ENCODE results near the gene SERINC2. TPM values are rescaled to one million over a fixed set of nuclear protein-coding genes. Genes with fewer than 3 reads are reported as not detected.

SERINC2 gene
- total RNA-seq: 1.4 TPM

DNA sequence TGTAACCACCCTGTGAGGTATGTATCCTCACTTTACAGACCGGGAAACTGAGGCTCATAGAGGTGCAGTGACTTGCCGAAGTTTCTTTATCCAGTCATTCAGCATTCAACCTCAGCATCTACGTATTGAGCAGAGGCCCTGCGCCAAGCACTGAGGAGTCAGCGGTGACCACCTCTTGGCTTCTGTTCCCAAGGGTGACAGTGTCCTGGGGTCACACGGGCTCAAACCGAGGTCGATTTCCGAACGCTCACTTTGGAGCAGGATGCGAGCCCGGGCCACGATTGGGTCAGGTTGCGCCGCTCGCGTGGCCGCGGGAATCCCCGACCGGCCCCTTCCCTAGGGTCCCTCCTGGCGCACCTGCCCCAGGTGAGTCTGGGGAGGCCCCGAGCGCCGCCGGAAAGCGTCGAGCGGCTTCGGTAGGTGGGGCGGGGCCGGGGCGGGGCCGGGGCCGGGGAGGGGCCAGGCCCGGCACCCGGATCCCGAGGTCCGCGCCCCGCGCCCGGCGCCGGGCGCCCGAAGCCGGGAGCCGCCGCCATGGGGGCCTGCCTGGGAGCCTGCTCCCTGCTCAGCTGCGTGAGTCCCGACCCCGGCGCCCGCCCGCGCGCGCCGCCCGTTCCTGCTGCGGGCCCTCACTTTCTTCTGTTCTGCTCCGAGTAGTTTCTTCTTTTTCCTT, at the start of gene SERINC2:
Gene SERINC2, plus strand, starts transcription at position 482 of the 673 bp plus-strand sequence. Its CDS starts 53 bp downstream, at position 535.
- ATAC-seq (no peak), DNase-seq (ENCODE audit: low spot score) (no peak)
- intact Hi-C loops (cut with DNase I): no loop called here

DNA sequence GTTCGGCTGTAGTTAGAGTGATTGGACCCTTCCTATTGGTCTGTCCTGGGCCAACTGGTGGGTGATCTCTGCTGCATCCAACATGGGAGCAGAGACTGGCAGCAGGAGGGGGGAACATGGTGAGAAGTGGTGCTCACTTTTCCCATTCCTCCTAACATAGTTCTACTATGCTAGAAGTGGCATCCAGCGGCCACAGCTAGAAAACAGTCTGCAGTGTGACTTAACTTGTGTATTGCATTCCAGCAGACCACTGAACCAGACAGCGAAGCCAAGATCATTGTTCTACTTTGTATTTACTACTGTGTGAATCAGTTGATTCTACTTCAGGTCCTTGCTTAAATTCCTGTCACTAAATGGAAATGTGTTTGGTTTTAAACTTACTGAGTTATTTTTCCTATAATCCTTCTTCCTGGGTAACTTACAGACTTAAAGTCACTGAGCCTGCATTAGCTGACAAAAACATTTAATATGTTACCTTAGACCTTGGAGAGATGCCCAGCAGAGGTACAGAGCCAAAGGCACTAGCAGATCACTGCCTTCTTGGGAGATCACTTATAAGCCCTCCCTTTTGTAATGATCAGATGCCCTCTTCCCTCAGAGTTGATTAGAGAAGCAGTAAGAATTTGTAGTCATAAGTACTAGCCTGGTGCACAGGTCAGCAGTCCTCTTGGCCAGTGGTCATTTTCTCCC, 48.3 kb upstream of the SERINC2 start:
- ATAC-seq (no peak), DNase-seq (ENCODE audit: low spot score) (no peak)
- intact Hi-C loops (cut with DNase I): no loop called here

DNA sequence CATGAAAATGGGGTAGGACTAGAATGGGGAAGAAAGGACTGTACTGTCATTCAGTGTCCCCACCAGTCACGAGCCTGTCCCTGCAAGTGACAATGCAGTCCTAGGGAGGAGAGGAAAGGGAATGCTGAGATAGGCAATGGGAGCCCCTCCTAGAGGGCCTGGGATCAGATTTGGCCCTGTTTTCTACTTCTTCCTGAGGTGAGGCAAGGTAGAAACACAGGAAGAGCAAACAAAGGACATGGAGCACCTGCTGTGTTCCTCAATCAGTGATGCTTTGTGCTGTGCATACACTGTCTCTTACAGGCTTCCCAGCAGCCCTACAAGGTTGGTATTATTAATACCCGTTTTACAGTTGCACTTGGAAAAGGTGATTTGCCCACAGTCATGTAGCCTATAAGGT, 46.2 kb upstream of the SERINC2 start:
- DNase-seq (ENCODE audit: low spot score): no peak
- no peak for ATAC-seq
- intact Hi-C loops (cut with DNase I): no loop called here

DNA sequence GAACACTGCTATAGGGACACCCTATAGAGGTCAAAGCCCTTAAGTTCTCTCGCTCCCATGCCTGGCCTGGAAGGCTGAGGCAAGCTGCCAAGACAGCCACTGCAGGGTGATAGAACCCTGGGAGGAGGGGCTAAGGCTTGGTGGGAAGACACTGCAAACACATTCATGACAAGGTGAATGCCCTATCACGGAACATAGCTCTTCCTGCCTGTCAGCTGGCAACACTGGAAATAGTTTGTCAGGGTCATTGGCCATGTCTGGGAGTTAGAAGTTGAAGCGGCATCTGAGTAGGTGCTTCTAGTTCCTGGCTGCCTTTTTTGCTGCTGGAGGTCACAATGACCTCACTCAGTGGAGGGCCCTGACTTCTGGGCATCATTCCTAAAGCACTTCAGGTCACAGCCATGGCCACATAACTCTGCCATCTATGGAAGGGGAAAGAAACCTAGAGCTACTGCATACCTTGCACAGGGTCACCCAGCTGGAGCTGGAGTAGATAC, 44.4 kb upstream of the SERINC2 start:
- DNase-seq (ENCODE audit: low spot score): no peak
- intact Hi-C loops (cut with DNase I): no loop called here
- ATAC-seq: no peak

DNA sequence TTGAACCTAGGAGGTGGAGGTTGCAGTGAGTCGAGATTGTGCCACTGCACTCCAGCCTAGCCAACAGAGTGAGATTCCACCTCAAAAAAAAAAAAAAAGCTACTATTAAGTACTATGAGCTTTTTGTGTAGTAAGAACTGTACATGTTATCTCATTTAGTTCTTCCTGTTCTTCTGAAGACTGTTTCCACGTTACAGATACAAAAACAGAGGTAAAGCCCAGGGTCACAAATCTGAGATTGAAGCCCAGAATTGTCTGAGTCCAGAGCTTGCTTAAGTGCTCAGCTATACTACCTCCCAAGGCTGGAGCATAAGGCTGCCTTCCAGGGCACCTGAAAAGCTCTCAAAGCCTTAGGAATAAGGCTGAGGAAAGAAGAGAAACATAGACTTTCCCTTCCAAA, 43.0 kb upstream of the SERINC2 start:
- intact Hi-C loops (cut with DNase I): no loop called here
- ATAC-seq: no peak
- no peak for DNase-seq (ENCODE audit: low spot score)

DNA sequence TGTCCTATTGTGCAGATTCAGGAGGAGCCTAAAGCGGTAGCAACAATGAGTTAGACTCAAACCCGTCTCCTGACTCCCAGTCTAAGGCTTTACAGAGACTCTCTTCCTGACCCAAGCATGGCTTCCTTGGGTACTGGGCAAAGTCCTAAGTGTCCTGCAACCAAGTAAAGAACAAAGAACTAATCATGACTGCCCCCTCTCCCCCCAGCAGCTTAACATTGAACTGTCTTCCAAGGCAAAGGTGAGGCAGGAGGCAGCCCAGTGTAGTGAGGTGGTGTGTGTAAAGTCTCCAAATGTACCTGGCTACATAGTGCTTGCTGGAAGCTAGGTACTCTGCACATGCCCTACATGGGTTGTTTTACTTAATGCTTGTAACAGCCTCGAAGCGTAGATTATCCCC, 42.4 kb upstream of the SERINC2 start:
- DNase-seq (ENCODE audit: low spot score) (no peak), ATAC-seq (no peak)

DNA sequence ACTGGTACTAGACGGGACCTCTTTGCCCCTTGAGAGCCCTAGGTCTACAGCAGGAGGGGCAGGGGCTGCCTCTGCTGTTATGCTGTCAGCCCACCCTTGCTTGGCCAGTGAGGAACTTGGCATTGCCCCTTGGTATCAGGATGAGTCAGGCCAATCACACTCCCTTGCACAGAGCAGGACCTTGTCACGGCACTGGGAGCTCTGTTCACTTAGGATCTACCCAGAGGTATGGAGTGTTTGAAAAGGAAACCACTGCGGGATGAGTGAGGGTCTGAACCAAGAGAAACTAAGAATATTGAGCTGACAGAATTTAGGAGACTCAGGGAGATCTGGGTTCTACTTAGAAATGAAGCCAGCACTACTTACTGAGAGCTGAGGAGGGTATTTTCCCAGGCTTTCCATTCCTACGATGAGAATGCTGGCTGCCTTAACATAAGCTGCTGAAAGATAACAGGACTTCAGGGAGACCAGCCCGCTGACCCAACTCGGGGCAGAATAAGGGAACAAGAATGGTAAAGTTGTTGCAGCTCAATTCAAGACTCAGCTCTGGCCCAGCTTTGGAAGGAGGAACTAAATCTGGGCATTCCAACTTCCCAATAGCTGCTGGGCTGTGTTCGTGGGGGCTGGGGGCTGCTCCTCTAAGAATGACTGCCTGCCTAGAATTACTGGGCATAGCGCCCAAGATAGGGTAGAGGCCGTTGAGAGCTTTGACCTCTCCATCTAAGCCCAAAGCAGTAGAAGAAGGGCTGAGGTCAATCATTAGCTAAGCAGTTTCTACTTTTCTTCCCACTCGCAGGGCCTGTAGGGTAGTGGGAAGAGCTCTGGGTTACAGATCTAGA, 41.7 kb upstream of the SERINC2 start:
- DNase-seq (ENCODE audit: low spot score) (no peak), ATAC-seq (no peak)
- intact Hi-C loops (cut with DNase I): no loop called here

More for the DNA sequence above, 42.4 kb upstream of the SERINC2 start:
- intact Hi-C loops (cut with DNase I): no loop called here

DNA sequence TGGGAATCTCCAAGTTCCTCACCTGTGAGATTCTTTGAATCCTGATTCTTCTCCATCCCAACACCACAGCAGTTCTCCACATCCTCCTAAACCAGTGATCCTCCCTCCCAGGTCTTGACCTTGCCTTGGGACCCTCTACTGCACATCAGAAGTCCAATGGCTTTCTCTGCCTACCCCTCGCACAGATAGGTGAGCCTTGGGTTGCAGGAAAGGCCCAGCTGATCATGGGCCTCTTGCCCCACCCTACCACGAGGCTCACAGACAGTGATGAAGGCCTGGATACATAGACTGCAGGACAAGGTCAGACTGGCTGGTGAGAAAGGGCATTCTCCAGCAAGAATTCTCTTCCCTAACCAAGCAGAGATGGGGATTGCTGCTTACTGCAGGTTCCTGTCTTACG, 41.0 kb upstream of the SERINC2 start:
- ATAC-seq: no peak

DNA sequence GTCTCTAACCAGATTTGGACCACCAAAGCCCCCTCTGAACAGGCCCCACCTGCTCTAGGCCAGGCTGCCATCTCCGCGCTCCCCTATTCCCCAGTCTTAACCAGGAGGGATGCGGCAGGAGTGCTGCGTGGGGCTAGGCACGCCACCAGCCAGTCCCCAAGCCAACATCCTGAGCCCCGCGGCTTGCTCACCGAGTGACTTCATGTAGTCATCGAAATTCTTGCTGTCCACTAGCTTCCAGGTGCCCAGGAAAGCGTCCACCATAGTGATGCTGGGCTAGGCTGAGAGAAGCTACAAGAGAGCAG, 40.3 kb upstream of the SERINC2 start:
- ATAC-seq (peak; percentile 13), DNase-seq (ENCODE audit: low spot score) (no peak)
- intact Hi-C loops (cut with DNase I): no loop called here

More for the DNA sequence above, 41.0 kb upstream of the SERINC2 start:
- no peak for DNase-seq (ENCODE audit: low spot score)
- intact Hi-C loops (cut with DNase I): no loop called here

DNA sequence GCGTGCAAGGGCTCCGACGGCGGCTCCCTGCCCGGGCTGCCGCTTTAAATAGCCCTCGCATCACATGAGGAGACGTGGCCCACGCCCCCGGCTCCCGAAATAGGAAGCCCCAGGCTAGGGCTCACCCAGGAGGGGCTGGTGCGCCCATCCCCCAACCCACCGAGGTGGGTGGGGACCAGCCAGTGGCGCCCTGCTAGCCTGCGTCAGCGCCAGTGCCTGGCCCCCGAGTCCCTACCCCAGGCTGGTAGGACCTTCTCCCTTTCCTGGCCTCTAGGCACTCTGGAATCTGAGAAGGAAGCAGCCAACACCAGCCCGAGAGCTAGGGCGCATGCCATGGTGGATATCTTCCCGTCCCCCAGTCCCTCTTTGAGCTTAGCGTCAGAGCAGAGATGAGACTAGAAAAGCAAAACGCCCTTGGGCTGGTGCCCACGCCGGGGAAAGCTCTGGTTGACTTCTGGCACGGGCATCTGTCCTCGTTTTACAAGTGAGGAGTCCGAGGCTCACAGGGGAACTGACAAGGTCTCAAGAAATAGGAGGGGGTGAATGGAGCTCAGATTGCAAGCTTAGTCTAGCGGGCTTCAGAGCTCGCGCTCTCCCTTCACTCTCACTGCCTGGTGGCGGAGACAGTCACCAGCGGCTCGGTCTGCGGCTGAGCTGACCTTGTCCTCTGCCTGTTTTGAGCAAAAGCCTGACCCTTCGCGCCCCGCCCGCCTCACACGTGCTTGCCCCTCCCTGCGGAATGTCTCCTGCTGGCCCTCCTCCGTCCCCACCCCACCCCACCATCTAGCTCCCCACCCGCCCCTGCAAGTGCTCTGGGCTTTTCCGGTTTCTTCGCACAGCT, 39.7 kb upstream of the SERINC2 start, which contains the start of gene FABP3:
Gene FABP3, minus strand, starts transcription at position 21 of the 841 bp plus-strand sequence. CDS start 62 bp downstream, outside the sequence.
- DNase-seq (ENCODE audit: low spot score) (peak; percentile 73), ATAC-seq (peak; percentile 87)
- intact Hi-C loops (cut with DNase I): no loop called here

DNA sequence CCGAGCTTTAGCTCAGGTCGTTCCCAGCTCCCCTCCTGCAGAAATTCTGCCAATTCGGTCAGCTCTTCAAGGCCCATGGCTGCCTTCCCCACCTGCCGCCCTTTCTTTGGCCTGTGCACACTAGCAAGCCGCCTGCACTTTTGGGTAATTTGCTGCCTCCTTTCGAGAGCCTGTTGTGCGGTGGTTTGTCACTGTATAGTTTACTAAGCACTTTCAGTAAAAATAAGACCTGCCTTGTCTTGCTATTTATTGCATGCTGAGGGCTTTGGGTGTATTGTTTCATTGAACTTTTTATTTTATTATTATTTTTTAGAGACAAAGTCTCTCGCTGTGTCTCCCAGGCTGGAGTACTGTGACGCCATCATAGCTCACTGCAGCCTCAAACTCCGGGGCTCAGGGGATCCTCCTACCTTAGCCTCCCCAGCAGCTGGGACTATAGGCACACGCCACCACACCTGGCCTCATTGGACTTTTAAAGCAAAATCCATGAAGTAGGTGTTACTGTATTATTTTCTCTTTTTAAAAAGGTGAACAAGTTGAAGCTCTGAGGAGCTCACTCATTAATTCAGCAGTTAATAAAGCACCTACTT, 39.0 kb upstream of the SERINC2 start:
- no peak for DNase-seq (ENCODE audit: low spot score)
- intact Hi-C loops (cut with DNase I): no loop called here
- ATAC-seq: no peak

DNA sequence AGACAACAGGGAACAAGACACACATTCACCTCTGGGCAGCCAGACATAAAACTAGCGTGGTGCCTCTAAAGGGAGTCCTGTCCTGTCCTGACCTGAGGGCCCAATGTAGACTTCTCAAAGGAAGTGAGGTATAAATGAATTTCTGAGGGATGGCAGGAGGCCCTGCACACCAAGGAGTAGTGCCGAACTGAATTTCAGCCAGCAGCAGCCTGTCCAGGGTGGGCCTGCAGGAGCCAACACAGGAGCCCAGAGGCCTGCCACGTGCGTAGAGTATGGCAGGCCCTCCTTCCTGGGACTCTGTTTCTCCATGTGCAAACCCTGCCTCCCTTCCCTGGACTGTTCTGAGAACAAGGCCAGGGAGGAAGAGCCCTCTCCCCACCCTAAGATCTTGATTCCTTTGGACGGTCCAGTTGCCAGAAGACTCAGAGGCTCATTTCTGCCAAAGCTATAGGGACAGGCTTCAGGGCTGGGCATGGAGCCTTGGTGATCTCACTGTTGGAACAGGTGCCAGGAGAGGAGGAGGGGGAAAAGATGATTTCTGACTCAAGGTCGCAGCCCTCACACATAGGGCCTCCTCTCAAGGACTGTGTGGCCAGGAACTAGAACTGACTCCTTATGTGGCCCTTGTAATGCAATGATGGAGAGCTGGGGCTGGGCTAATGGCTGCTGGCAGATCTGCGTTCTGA, 38.4 kb upstream of the SERINC2 start:
- DNase-seq (ENCODE audit: low spot score) (no peak), ATAC-seq (no peak)
- intact Hi-C loops (cut with DNase I): no loop called here

DNA sequence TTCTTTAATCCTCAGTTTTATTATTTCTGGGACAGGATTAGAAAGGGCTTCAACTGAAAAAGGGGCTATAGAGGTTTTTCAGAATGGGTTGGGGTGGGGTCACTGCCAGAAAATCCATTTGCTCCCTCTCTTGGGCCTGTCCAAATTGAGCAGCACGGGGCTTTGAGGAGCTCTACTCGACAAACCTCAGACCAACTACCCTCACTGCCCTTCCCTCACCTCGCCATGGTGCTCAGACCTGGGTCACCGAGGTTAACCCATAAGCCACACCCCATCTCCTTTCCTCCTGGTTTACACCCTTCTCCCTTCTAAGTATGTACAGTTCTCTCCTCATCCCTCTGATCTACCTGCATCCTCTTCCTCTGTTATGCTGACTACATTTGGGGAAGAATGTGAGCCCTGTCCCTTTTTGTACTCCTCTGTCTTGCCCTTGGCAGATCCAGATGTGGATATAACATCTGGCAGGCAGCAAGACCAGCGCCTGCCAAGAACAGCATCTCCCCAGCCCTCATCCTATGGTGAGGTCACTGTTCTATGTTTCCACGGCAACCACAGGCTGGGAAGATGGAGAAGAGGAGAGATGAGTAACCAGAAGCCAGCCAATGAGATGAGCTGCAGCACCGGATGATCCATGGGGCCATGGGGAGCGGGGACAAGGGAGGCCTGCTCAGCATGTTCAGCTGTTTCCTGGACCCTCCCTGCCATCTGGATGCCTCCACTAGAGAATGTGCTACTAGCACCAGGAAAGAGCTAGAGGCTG, 36.5 kb upstream of the SERINC2 start:
- ATAC-seq (no peak), DNase-seq (ENCODE audit: low spot score) (no peak)
- intact Hi-C loops (cut with DNase I): no loop called here

DNA sequence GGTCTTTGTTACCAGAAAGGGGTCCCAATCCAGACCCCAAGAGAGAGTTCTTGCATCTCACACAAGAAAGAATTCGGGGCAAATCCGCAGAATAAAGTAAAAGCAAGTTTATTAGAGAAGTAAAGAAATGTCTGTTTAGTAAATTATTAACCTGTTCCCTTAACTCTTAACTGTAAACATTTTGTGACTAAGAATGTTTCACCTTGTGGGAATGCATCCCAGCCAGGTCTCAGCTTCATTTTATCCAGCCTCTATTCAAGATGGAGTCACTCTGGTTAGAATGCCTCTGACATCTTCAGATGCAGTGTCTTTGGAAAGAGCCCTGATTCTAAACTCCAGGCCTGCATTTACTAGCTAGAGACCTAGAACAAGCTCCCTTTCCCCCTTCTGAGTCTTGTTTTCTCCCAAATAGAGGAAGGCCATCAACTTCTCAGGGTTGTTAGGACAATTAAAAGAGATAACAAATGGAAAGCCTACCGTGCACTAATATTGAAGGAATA, 35.6 kb upstream of the SERINC2 start:
- ATAC-seq (no peak), DNase-seq (ENCODE audit: low spot score) (no peak)
- intact Hi-C loops (cut with DNase I): no loop called here

DNA sequence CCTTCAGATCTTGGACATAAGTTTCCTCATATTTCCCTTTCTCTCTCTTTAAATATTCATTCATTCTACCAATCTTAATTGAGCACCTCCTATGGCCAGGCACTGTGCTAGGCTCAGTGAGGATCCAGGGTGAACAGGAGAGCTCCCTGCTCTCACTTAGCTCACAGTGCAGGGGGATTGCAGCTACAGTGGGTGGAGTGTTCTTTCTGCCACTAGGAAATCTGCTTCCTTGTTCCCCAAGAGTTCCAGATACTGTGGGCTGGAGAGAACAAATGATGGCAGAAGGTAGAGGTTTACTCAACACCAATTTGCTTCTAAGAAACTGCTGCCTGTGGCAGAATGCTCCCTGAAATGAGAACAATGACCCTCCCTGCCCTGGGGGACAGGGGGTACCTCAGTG, 35.0 kb upstream of the SERINC2 start:
- intact Hi-C loops (cut with DNase I): no loop called here
- DNase-seq (ENCODE audit: low spot score) (no peak), ATAC-seq (no peak)

DNA sequence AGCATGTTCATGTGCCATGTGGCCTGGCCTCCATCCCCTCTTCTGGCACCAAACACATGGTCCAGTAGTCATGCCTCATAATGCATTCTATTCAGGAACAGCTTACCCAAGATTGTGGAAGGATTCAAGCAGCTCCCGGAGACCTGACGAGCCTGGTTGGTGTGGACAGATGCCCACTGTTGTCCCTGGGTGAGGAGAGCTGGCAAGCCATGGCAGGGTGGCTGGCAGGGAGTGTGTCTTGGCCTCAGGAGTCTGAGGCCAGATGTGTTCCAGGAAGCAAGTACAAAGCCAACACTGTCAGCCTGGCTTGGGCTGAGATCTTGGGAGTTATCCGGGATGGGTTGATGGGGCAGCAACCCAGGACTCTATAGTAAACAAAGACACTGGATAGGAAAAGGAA, 32.8 kb upstream of the SERINC2 start:
- ATAC-seq: no peak
- intact Hi-C loops (cut with DNase I): no loop called here
- no peak for DNase-seq (ENCODE audit: low spot score)

All from sciatic nerve (tissue), 2 donors.